HCEC 1CT (cell line): ENCODE data around the gene MPI.

Experiments
- DNase-seq: peaks from one replicate; pipeline ENCODE4 v3.0.0-alpha.2; 2017

MPI gene

GRCh38 chr15:74889883-74890664, at the start of gene MPI:
MPI (plus strand) TSS chr15:74890042; CDS start chr15:74890074, 32 bp downstream.
- peak; percentile 67 for DNase-seq

- no peak for DNase-seq
These were observed 48.7 kb upstream of the MPI start for GRCh38 chr15:74840851-74841775.

GRCh38 chr15:74841891-74842373, 47.9 kb upstream of the MPI start:
- DNase-seq: no peak

GRCh38 chr15:74842581-74843444, 47.0 kb upstream of the MPI start, which contains the start of gene ULK3:
ULK3 (minus strand) TSS chr15:74843156; CDS start chr15:74843105, 51 bp downstream.
- peak; percentile 91 for DNase-seq

GRCh38 chr15:74843445-74843828, 46.4 kb upstream of the MPI start:
- DNase-seq: no peak

GRCh38 chr15:74843891-74844299, 45.9 kb upstream of the MPI start:
- no peak for DNase-seq

- no peak for DNase-seq
These were observed 45.3 kb upstream of the MPI start for GRCh38 chr15:74844319-74845207.

GRCh38 chr15:74845208-74845568, 44.7 kb upstream of the MPI start:
- DNase-seq: no peak

GRCh38 chr15:74845581-74845980, 44.3 kb upstream of the MPI start:
- DNase-seq: no peak

- no peak for DNase-seq
These were observed 42.4 kb upstream of the MPI start for GRCh38 chr15:74847432-74847831.

- DNase-seq: no peak
These were observed 39.4 kb upstream of the MPI start for GRCh38 chr15:74850393-74850792.

GRCh38 chr15:74851960-74852359, 37.9 kb upstream of the MPI start:
- no peak for DNase-seq

GRCh38 chr15:74854453-74855022, 35.3 kb upstream of the MPI start:
- DNase-seq: no peak

- no peak for DNase-seq
These were observed 34.0 kb upstream of the MPI start for GRCh38 chr15:74855857-74856256.

- DNase-seq: no peak
These were observed 33.3 kb upstream of the MPI start for GRCh38 chr15:74856537-74856936.

GRCh38 chr15:74857082-74857655, 32.7 kb upstream of the MPI start:
- no peak for DNase-seq

GRCh38 chr15:74857671-74858368, 32.0 kb upstream of the MPI start:
- DNase-seq: no peak

GRCh38 chr15:74858369-74858740, 31.5 kb upstream of the MPI start:
- DNase-seq: no peak

GRCh38 chr15:74863239-74864056, 26.4 kb upstream of the MPI start:
- DNase-seq: peak; percentile 22
